Ureter (tissue), 1 donor: ENCODE data around the gene KRT74. TPM values are rescaled to one million over a fixed set of nuclear protein-coding genes. Genes with fewer than 3 reads are reported as not detected.
"Not testable (repeated sequence)": the region's sequence is repeated elsewhere in the genome, so short reads cannot be mapped to it uniquely, and the experiment has no call there.

Source experiments
- DNase-seq: peaks from one replicate; pipeline ENCODE4 v3.0.0-alpha.2; 2020; ENCODE audit warnings: low spot score
- total RNA-seq: library from RNA; stranded (reverse); gene quantifications from one replicate; pipeline ENCODE4 v1.2.4, GENCODE V29; 2023
- donor health status: DM: yes; HTN: yes; CAD: no.

The KRT74 gene
- total RNA-seq, 1 donor from 2014 or later: 0.26 TPM

DNA sequence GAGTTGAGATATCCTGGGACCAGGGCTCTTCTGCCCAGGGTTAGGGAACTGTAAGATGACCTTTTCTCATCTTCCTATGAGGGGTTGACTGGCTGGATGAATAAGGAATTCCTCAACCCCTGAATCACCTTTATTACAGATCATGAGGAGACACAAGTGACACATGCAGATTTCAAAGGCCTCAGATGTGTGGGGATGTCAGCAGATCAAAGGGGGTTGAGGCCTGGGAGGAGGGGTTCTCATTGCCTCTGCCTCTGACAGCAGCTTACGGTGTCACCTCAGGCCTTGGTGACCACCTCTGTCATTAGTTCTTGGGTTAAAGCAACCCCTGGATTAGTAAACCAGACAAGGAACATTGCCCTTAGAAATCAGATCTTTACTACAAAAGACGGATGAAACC, 29.7 kb upstream of the KRT74 start:
- DNase-seq: no peak

DNA sequence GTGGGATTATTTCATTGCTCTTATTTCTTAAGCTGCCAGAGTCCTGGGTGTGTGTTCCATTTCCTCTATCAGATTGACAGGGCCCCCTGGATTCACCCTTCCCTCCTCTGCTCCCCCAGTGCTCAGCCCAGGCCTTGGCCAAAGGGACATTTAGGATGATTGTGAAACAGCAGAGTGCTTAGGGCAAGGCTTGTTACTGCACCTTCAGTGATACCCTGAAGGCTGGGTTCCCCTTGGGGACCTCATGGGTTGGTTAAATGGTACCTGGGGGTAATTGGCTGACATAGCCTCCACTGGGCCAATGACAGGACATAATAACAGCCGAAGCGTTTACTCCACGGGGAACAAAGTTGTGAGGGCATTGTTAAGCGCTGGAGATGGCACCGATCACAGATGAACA, 28.9 kb upstream of the KRT74 start:
- peak; percentile 19 for DNase-seq

DNA sequence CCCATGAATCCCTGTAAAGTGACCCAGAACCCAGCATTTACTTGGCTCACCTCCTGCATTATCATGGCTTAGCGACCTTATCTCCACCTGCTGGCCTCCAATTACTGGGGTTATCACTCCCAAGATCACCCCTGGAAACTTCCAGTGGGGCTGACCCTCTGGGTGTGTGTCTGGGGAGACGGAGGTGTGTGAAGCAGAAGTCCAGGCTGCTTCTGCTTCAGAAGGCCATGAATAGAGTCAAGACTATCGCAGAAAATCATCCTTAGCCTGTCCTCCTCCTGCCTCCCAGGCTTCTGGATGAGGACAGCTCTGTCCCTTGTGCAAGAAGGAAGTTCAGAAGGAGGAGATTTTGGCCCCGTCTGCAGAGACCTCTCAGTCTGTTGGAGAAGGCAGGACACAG, 28.0 kb upstream of the KRT74 start:
- DNase-seq: peak; percentile 24

DNA sequence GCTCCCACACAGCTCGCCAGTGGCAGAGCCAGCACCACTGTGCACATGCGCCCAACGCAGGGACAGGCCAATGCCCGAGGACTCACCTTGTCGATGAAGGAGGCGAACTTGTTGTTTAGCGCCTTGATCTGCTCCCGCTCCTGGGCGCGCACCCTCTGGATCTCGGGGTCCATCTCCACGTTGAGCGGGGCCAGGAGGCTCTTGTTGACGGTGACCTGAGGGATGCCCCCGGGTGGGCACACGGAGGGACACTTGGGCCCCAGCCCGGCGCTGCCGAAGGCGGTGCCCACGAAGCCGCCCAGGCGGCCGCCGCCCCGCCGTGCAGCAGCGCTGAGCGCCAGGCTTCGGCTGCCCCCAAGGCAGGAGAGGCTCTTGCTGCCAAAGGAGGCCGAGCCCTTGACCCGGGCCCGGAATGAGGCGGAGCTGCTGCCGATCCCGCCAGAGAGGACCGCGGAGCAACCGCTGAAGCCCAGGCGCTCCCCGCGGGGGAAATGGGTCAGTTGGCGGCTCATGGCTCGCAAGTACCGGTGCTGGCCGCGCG, 27.4 kb upstream of the KRT74 start, which contains the start of gene KRT72:
KRT72 (minus strand) TSS at position 523 of the 541 bp plus-strand sequence; CDS start at position 512, 11 bp downstream.
- DNase-seq: peak; percentile 38

DNA sequence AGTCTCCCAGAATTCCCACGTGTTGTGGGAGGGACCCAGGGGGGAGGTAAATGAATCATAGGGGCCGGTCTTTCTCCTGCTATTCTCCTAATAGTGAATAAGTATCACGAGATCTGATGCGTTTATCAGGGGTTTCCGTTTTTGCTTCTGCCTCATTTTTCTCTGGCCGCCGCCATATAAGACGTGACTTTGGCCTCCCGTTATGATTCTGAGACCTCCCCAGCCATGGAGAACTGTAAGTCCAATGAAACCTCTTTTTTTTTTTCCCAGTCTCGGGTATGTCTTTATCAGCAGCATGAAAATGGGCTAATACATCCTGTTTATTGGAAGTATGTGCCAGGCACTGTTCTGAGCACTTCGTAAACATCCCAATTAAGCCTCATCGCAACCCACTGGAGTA, 26.8 kb upstream of the KRT74 start:
- no peak for DNase-seq

DNA sequence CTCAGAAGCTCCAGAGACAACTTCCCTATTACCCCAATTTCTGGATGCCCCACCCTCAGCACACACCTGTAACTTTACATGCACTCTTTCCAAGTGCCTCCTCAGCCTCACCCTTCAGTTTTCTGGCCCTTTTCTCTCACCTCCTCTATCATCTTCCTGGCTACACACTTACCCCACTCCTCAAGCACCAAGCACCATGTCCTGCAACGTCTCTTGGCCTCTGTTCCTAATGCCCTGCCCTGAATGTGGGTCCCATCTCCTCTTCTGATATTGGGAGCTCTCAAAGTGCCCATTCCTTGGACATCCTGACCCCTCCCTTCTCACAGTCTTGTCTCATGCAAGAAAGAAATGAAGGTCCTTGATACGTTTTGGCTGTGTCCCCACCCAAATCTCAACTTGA, 26.4 kb upstream of the KRT74 start:
- DNase-seq: peak; percentile 26

DNA sequence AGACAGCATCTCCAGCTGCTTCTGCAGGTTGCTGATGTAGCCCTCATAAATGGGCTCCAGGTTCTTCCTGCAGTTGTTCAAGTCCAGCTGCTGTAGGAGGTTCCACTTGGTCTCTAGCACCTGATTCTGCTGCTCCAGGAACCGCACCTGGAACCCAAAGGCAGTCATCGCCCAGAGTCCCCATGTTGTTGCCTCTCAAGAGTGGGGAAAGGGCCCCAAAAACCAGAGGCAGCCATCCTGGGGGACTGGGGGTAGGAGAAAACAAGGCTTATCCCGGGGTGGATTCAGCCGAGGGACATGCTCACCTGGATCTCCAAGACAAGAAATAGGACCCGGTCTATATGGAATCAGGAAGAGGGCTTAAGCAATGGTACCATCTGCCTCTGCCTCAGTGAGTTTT, 25.3 kb upstream of the KRT74 start:
- no peak for DNase-seq

DNA sequence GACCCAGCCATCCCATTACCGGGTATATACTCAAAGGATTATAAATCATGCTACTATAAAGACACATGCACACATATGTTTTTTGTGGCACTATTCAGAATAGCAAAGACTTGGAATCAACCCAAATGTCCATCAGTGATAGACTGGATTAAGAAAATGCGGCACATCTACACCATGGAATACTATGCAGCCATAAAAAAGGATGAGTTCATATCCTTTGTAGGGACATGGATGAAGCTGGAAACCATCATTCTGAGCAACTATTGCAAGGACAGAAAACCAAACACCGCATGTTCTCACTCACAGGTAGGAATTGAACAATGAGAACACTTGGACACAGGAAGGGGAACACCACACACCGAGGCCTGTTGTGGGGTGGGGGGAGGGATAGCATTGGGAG, 20.6 kb upstream of the KRT74 start:
- not testable (repeated sequence) for DNase-seq

DNA sequence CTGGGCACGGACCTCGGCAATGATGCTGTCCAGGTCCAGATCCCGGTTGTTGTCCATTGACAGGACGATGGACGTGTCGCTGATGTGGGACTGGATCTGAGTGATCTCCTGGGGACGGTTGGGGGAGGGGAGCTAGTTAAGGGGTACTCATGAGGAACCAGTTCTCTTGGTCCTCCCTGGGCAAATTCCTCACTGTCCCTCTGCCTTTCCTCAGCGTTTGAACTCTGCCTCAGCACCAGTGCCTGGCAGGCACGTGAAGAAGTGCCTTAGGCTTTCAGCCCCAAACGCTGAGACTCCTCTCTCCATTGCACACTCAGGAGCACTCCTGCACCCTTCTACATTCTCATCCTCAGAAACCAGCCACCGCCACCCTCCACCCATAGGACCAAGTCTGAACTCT, 17.9 kb upstream of the KRT74 start:
- DNase-seq: no peak

DNA sequence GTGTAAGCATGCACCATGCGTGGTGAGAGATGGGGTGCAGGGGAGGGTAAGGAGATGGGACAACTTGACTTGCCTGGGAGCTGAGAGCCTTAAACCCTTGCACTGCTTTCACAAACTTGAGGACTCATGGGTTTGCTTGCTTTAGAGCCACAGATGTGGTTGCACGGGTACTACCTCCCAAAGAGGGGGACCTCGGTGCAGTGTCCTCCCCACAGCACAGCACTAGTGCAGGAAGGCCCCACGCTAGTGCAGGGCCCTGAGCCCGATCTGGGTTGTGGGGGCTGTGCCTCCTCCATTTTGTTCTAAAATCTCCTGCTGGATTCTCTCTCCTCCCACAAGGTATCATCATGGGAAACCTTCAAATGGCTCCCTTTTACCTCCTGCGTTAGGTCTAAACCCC, 16.4 kb upstream of the KRT74 start:
- no peak for DNase-seq

DNA sequence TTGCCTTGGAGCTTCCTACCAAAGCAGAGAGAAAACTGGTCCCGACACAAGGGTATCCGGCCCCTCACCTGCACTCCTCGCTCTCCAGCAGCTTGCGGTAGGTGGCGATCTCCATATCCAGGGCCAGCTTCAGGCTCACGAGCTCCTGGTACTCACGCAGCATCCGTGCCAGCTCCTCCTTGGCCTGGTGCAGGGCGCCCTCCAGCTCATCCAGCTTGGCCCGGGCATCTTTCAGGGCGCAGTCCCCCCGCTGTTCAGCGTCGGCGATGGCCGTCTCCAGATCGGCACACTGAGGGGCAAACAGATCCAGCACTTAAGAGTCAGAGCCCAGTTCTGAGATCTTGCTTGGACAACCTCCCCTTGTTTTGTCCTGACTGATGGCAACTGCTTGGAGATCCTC, 13.9 kb upstream of the KRT74 start:
- no peak for DNase-seq

DNA sequence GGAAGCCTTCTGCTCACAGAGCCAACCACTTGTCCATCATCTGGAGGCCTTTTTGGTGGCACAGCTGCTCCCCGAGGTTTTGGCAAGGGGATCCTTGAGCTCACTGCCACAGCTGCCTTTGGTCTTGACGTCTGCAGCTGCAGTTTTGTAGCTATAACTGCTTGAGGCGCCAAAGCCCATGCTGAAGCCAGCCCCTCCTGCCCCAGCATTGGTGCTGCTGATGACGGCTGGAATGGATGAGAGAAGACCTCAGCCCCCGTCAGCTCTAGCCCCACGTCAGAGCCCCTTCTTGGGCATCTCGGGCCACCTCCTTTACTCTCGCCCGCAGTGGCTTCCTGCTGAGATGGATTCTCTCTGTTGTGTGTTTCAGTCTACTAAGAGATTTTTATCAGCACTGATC, 12.3 kb upstream of the KRT74 start:
- DNase-seq: no peak

DNA sequence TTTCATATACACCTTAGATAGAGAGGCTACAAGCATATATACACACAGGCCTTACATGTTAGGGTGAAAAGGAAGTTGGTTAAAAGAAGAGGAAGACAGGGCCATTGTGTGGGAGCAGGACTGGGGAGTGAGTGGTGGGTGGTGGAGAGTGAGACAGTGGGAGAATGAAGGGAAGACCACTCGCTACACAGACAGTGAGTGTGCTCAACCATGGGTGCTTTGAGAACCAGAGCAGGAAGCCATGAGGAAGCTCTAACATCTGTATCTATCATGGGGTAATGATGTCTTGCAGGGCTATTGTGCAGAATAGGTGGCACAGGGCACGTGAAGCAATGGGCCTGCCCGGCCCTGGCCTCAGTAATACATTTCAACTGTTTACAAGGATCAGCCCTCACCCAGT, 11.4 kb upstream of the KRT74 start:
- no peak for DNase-seq

DNA sequence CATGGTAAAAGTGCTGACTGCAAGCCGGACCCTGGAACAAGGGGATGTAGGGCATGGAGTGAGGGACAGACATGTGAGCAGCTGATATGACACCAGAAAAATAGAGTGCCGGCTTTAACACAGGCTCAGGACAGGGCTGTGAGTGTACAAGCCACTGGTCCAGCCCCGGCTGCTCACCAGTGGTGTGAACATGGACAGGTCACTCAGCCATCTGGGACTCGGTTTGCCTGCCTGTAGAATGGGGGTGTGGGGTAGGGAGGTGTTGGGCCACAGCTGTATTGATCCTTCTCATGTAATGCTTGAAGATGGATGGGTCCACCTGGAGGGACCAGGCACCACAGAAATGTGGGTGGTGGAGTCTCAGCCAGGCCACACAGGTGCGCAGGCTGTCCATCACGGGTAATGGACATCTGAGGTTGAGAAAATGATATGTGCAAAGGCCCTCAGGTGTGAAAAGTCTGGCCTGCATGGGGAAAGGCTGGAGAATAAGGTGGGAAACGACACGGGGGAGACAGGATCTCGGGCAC, 10.6 kb upstream of the KRT74 start:
- no peak for DNase-seq

DNA sequence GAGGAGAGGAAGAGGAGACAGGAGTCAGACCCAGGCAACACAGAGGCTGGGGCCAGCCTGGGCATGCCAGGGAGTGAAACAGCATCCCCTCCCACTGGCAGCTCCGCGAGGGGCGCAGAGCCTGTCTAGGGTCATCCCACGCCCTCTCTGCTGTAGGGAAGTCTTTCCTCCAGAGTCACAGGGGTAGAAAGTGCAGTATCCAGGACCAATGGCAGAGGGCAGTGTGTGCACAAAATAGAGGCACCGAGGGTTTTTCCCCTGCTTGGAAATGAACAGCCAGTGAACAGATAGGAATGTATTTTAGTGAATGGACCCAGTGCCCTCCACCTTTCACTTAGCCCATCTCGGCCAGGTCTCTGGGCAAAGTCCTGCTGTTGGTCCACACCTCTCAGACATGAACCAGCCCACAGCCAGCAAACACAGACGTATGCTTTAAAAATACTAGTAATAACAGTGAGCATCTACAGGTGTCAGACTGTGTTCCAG, 9.4 kb upstream of the KRT74 start:
- DNase-seq: peak; percentile 79

DNA sequence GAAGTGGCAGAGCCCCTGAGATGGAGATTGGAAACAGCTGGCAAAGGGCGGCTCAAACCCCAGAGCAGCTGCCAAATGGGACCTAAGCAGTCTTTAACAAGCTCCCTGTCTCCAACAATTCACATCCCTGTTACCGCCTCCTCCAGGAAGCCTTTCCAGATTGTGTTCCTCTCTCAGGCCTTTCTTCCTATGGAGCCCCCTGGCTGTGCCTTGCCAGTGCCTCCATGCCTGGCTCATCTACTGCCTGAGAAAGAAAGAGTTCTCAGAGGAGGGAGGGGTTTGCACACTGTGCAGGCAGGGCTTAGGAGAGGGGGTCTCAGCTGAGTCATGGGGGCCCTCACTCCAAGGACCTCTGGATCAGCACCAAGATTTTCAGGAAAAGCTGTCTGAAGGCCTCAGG, 8.8 kb upstream of the KRT74 start:
- no peak for DNase-seq

DNA sequence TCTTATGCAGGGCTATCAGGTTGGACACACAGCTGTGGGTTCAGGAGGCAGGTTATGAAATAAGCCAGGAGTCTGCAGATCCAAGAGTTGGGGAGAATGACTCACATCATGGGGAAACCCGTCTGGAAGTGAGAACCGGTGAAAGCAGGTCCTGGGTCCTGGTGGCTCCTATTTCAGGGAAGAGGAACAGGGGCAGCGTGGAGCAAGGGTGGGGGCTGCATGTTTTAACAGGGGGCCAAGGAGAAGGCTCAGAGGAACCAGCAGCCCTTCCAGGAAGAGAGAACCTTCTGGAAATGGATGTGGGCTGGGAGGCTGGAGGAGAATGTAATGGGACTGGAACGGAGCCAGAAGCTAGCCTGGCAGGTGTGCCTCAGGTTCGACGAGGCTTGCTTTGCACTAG, 7.8 kb upstream of the KRT74 start:
- DNase-seq: no peak

DNA sequence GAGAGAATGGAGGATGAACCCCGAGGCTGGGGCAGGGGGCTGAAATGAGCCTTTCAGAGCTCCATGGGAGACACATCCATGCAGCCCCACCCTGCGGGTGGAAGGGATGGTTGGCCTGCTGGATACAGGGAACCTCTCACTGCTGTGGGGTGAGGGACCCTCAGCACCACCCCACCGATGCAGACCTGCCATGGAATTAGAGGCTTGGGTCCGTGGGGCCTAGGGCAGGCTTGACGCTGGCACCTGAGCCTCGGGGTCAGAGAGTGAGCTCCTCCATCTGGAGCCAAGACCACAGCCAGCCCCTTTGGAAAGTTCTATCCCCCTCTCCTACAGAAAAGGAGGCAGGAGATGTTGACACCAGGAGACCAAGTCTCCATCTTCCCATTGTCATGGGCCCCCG, 7.4 kb upstream of the KRT74 start:
- DNase-seq: no peak

DNA sequence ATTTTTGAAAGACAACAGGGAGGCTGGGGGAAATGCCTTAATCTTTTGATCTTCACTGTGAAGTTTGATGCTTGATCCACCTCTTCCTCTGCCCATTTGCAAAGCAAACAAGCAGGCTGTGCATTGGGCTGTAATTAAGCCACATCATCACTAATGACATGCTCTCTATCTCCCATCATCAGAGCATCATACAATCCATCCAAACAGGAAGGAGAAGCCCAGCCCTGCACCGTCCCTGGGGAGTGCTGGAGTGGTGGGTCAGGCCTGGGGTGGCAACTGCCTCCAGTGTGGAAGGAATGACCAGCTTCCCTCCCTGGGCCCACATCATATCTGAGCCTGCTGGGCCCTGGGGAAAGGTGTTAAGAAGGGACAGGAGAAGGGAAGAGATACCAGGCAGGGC, 6.9 kb upstream of the KRT74 start:
- DNase-seq: no peak

DNA sequence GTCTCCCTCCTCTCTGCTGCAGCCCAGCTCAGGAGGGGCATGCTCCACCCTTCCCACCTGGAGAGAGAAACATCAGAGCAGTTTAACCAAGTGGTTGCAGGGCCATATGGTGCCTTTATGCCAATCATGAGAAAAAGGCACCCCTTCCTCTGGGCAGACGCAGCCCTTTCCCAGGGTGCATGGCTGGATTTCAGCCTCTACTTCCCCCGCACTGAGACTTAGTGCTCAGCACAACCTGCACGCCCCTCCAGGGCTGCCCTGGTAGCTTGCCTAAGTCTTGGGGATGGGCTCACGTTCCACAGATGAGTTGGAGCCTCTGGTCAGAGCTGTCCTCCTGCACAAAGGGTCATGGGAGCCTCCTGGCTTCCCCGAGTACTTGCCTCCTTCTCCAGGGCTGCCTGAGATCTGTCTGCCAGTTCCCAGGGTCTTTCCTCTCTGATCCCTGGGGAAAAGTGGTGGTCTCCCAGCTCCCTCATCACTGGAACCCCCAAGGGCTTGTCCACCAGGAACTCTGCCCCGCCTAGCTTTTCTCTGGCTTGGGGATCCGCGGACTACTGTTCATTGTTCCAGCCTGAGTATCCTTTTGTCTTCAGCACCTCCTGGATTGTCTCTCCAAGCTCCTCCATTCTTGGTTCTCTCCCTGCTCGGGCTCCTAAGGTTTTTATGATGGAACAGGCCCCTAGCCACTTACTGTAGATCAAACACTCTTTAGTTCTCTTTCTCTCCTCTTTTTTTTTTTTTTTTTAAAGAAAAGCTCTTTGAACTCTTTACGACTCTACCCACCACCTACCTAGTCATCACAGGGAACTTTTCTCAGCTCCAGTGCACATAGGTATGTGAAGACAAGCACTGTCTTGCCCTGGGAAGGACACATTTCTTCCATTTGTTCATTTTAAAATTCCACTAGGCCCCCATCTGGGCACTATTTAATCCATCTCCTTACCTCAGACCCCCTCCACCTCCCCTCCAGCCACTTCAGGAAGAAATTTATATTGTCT, 6.1 kb upstream of the KRT74 start:
- no peak for DNase-seq

DNA sequence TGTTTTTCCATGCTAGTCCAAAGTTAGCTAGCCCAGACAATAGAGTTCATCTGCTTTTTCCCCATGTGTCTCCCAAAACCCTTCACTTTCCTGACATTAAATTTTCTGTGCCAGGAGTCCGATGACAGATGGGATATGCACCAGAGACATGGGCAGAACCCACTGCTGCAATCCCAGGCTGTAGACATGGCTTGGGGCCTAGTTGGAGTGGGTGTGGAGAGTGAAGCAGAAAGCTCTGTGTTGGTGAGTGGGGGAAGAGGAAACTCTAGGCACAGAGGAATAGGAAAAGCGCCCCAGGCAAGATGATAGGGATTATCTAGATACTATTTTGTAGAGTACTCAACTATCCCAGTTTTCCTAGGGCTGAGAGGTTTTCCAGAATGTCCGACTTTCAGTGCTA, 4.8 kb upstream of the KRT74 start:
- DNase-seq: no peak

DNA sequence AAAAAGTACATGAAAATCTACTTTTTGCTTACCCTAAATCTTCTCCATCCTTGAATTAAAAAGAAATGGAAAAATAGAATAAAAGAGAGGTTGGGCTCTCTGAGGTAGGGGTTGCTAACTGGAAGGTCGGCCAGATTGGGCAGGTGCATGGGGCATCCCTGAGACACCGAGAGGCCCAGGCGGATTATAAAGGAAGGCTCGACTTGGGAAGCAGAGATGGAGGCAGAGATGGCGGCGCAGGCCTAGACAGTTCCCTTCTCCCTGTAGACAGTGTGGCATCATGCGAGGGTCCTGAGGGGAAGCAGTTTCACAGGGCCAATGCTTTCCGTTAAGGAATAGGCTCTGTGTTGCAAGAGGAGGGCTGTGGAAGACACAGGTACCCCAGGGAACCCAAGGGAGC, 3.7 kb upstream of the KRT74 start:
- DNase-seq: no peak

DNA sequence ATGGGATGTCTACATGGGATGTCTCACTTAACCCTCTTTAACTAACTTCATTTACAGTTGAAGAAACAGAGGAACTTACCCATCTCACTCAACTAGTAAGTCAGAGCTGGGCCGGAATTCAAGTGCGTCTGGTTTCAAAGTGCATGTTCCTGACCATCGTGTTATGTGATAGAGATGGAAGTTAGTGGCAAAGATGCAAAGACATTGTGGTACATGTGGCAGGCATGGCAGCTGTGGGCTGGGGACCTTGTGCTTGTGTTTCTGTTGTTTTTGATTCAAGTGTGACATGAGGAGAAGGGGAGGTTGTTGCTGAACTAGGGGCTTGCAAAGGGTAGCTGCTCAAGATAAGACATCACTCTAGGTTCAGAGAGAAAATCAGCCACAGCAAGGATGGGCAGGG, 2.3 kb upstream of the KRT74 start:
- no peak for DNase-seq
